SKM-1 treated with dmso at 0.1 percent for 144 hours (cell line): ENCODE results near the gene COL10A1.
"Not testable (repeated sequence)": the region's sequence is repeated elsewhere in the genome, so short reads cannot be mapped to it uniquely, and the experiment has no call there.

Experiments
- DNase-seq: peaks from one replicate; lab custom pipeline; 2025; ENCODE audit not compliant: unreplicated experiment; lab: John Stamatoyannopoulos, UW

Gene COL10A1

GRCh38 chr6:116127771-116128493 is 2.0 kb upstream of the COL10A1 start:
- no peak for DNase-seq

GRCh38 chr6:116120430-116120829 is 5.5 kb downstream of the COL10A1 start:
- DNase-seq: no peak

- DNase-seq: no peak
Observed at GRCh38 chr6:116118608-116119007, 7.3 kb downstream of the COL10A1 start.

GRCh38 chr6:116115781-116116180 is 10.2 kb downstream of the COL10A1 start:
- DNase-seq: no peak

- no peak for DNase-seq
Observed at GRCh38 chr6:116113386-116113785, 12.5 kb downstream of the COL10A1 start.

- peak; percentile 29 for DNase-seq
Observed at GRCh38 chr6:116111552-116112528, 14.1 kb downstream of the COL10A1 start.

GRCh38 chr6:116108836-116109235 is 17.1 kb downstream of the COL10A1 start:
- no peak for DNase-seq

GRCh38 chr6:116106146-116106545 is 19.8 kb downstream of the COL10A1 start:
- DNase-seq: no peak

GRCh38 chr6:116105247-116105646 is 20.7 kb downstream of the COL10A1 start:
- DNase-seq: no peak

- no peak for DNase-seq
Observed at GRCh38 chr6:116104636-116105035, 21.3 kb downstream of the COL10A1 start.

- no peak for DNase-seq
Observed at GRCh38 chr6:116102873-116103272, 23.1 kb downstream of the COL10A1 start.

- no peak for DNase-seq
Observed at GRCh38 chr6:116101790-116102189, 24.1 kb downstream of the COL10A1 start.

- no peak for DNase-seq
Observed at GRCh38 chr6:116101302-116101718, 24.6 kb downstream of the COL10A1 start.

GRCh38 chr6:116100419-116101301 is 25.3 kb downstream of the COL10A1 start, which contains the start of gene NT5DC1:
Gene NT5DC1, plus strand, starts transcription at chr6:116100853. Its CDS starts 78 bp downstream, at chr6:116100931.
- peak; percentile 78 for DNase-seq

- DNase-seq: no peak
Observed at GRCh38 chr6:116099036-116099435, 26.9 kb downstream of the COL10A1 start.

GRCh38 chr6:116096979-116097816 is 28.7 kb downstream of the COL10A1 start:
- DNase-seq: peak; percentile 13

- DNase-seq: not testable (repeated sequence)
Observed at GRCh38 chr6:116096048-116096759, 29.7 kb downstream of the COL10A1 start.

- no peak for DNase-seq
Observed at GRCh38 chr6:116094041-116094440, 31.9 kb downstream of the COL10A1 start.

- no peak for DNase-seq
Observed at GRCh38 chr6:116090251-116090650, 35.7 kb downstream of the COL10A1 start.
